T-helper 1 cell treated with Interleukin-12 subunit alpha and Interleukin-12 subunit beta and Interleukin-4 antibody, amounts not matched to agents 30 μg/mL and 1 μg/mL, for 36 hours (primary cell): ENCODE measurements around the gene TIE1.

Experiments
- H3K27ac Mint-ChIP-seq: one replicate; pipeline ENCODE4 v1.8.0; 2021; ENCODE audit warnings: mild to moderate bottlenecking, mixed read lengths
- H3K27me3 Mint-ChIP-seq: one replicate; pipeline ENCODE4 v1.8.0; 2021; ENCODE audit warnings: low read depth, mixed read lengths
- H3K36me3 Mint-ChIP-seq: one replicate; pipeline ENCODE4 v1.8.0; 2021; ENCODE audit warnings: low read depth, mixed read lengths
- H3K4me1 Mint-ChIP-seq: one replicate; pipeline ENCODE4 v1.8.0; 2021; ENCODE audit warnings: low read depth, mixed read lengths
- H3K4me3 Mint-ChIP-seq: one replicate; pipeline ENCODE4 v1.8.0; 2021; ENCODE audit warnings: mild to moderate bottlenecking, moderate library complexity, mixed read lengths
- H3K9me3 Mint-ChIP-seq: one replicate; pipeline ENCODE4 v1.8.0; 2021; ENCODE audit warnings: mixed read lengths

TIE1 gene

DNA sequence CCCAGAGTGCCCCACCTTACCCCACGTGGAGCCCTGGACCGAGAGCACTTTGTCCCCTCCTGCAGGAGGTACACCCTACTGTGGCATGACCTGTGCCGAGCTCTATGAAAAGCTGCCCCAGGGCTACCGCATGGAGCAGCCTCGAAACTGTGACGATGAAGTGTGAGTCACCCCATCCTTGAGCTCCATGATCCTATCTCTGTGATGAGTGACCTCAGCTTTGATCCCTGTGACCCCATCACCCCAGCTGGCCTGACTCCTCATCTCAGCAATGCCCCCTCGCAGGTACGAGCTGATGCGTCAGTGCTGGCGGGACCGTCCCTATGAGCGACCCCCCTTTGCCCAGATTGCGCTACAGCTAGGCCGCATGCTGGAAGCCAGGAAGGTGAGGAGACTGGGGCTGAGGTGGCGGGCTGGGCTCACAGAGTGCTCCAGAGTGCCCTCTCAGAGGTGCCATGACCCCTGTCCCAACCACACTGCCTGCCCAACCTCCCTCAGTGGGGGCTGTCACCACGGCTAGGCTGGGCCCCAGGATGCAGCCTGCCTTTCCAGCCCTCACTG, 20.6 kb downstream of the TIE1 start:
- Mint-ChIP-seq H3K9me3 (peaks cover 13% of the 10 kb centered on the region), H3K27me3 (no peaks in the 10 kb centered on the region), H3K36me3 (peaks cover 1% of the 10 kb centered on the region), H3K4me3 (no peak overlapping the region), H3K4me1 (peaks cover 4% of the 10 kb centered on the region), H3K27ac (no peak overlapping the region)

DNA sequence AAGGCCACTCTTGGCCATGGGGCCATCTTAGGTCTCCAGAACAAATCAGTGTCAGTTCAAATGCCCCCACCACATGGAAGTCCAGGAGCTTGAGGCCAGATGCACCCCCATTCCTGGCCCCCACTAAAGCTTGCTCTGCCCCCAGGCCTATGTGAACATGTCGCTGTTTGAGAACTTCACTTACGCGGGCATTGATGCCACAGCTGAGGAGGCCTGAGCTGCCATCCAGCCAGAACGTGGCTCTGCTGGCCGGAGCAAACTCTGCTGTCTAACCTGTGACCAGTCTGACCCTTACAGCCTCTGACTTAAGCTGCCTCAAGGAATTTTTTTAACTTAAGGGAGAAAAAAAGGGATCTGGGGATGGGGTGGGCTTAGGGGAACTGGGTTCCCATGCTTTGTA, 21.7 kb downstream of the TIE1 start:
- Mint-ChIP-seq H3K9me3 (peaks cover 21% of the 10 kb centered on the region), H3K36me3 (peaks cover 1% of the 10 kb centered on the region), H3K27ac (no peak overlapping the region), H3K4me1 (peaks cover 5% of the 10 kb centered on the region), H3K4me3 (no peak overlapping the region), H3K27me3 (no peaks in the 10 kb centered on the region)

DNA sequence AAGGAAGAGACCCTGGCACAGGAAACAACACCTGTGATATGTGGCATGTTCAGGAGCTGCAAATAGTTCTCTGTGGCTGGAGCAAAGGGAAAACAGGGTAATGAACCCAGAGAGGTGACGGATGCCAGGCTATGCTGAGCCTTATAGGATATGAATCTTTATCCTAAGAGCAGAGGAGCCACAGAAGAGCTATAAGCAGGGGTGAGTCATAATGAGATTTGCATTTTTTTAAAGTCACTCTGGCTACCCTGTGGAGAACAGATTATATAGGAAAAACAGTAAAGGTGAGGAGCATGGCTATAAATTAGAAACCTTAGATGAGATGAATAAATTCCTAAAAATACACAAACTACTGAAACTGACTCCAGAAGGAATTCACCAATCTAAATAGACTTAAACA, 24.0 kb downstream of the TIE1 start:
- Mint-ChIP-seq H3K27me3 (no peaks in the 10 kb centered on the region), H3K9me3 (peaks cover 31% of the 10 kb centered on the region), H3K4me1 (peaks cover 9% of the 10 kb centered on the region), H3K4me3 (no peak overlapping the region), H3K27ac (no peak overlapping the region), H3K36me3 (peaks cover 1% of the 10 kb centered on the region)

DNA sequence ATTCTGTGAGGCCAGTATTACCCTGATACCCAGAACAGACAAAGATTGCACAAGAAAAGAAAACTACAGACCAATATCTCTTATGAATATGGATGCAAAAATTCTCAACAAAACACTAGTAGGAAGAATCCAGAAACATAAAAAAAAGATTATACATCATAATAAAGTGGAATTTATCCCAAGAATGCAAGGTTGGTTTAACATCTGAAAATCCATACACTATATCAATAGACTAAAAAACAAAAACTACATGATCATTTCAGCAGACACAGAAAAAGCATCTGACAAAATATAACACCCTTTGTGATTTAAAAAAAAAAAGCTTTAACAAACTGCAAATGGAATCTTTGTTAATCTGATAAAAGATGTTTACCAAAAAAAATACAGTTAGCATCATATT, 24.6 kb downstream of the TIE1 start:
- Mint-ChIP-seq H3K36me3 (peaks cover 1% of the 10 kb centered on the region), H3K4me1 (peaks cover 14% of the 10 kb centered on the region), H3K4me3 (no peak overlapping the region), H3K27ac (no peak overlapping the region), H3K9me3 (peaks cover 31% of the 10 kb centered on the region), H3K27me3 (no peaks in the 10 kb centered on the region)

DNA sequence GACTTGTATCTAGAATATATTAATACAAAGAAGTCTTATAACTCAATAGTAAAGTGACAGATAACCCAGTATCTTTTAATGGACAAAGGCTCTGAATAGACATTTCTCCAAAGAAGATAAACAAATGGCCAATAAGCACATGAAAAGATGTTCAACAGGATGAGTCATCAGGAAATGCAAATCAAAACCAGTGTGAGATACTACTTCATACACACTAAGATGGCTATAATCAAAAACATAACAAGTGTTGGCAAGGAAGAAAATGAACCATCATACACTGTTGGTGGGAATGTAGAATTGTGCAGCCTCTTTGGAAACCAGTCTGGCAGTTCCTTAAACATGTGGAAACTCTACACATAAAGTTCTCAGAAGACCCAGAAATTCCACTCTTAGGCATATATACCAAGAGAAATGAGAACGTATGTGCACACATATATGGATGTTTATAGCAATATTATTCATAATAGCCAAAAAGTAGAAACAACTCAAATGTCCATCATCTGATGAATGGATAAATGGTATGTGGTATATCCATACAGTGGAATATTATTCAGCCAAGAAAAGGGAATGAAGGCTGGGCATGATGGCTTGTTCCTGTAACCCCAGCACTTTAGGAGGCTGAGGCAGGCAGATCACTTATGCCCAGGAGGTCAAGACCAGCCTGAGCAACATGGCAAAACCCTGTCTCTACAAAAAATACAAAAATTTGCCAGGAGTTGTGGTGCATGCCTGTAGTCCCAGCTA, 26.9 kb downstream of the TIE1 start:
- Mint-ChIP-seq H3K4me1 (peaks cover 15% of the 10 kb centered on the region), H3K36me3 (peaks cover 1% of the 10 kb centered on the region), H3K27me3 (no peaks in the 10 kb centered on the region), H3K9me3 (peaks cover 31% of the 10 kb centered on the region), H3K4me3 (no peak overlapping the region), H3K27ac (no peak overlapping the region)

DNA sequence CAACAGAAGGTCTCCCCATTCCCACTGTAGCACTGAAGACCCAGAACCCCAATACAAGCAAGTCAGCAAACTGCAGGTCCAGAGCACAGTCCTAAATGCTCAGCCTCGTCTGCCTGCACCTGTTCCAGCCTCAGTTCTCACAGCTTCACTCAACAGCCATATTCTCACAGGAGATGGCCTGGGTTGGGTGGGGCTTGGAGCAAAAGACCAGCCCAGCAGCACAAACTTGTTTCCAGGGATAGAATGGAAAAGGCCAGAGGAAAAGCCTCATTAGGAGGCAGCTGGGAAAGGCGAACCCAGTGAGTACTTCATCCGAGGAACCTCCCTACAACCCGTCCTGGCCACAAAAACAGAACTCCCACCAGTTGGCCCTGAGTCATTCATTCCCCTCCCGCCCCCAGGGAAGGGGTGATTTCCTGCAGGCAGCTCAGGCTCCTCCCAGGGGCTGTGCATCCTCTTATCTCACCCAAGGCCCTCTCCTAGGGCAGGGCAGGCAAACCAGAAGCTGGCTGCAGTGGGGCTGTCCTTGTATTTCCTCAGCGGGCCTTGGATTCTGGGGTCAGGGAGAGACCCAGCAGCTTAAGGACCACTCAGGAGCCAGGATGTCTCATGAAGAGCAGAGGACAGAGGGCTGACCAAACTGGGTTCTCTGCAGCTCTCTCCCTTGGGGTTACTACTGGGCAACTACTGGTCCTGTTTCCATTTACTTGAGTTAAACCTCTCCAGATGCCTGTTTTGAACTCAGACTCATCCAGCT, 29.4 kb downstream of the TIE1 start:
- H3K27ac Mint-ChIP-seq, result no peak overlapping the region
- H3K27me3 Mint-ChIP-seq, result no peaks in the 10 kb centered on the region

DNA sequence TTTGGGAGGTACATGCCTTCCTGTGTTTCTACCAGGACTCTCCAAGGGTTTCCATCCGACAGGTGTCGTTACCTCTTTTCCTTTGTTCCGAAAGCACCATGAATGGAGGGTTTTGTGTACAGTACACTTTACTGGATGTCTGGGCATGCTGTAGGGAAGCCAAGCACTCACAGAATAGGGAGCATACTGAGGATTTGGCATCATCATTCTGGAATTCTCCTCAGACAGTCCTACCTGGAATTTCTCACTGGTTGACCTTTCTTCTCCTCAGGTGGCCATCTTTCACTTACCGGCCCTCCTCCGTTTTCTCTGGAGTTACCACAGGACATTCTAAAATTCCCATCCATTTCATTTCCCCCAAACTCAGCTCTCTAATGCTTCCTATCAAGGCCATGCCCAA, 30.9 kb downstream of the TIE1 start:
- Mint-ChIP-seq H3K9me3 (peaks cover 18% of the 10 kb centered on the region), H3K27ac (no peak overlapping the region), H3K27me3 (no peaks in the 10 kb centered on the region), H3K4me3 (no peak overlapping the region), H3K36me3 (no peaks in the 10 kb centered on the region), H3K4me1 (peaks cover 10% of the 10 kb centered on the region)

More for the DNA sequence above, 29.4 kb downstream of the TIE1 start:
- H3K4me3 Mint-ChIP-seq, result no peak overlapping the region
- peaks cover 24% of the 10 kb centered on the region for H3K9me3 Mint-ChIP-seq
- peaks cover 10% of the 10 kb centered on the region for H3K4me1 Mint-ChIP-seq
- H3K36me3 Mint-ChIP-seq, result peaks cover 1% of the 10 kb centered on the region

DNA sequence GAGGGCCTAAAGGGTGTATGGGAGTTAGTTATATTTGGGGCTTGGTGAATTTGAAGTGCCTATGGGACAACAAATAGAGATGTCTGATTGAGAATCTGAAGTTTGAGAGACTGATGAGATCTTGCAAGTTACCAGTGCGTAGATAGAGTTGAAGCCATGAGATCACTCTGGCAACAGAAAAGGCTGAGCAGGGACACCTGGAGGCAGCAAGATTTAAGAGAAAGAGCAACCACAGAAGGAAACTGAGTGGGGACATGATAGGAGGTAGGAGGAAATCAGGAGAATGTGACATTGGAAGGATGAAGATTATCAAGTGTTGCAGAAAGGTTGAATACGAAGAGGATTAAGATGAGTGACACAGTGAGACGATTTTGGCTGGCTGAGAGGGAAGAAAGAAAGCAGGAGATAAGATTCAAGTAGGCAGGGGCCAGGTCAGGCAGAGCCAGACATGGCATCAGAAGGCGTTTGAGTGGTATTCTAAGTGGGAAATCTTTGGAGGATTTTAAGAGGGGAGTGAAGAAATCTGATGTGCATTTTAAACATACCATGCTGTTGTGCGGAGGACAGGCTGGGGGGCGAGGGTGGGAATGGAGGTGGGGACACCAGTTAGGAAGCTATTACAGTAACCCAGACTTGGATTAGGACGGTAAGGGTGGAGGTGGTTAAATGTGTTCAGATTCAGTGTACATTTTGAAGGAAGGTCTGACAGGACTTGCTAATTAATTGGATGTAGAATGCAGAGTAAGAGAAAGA, 33.8 kb downstream of the TIE1 start:
- no peaks in the 10 kb centered on the region for H3K9me3 Mint-ChIP-seq
- H3K4me3 Mint-ChIP-seq, result no peak overlapping the region
- H3K27me3 Mint-ChIP-seq, result no peaks in the 10 kb centered on the region
- H3K27ac Mint-ChIP-seq, result no peak overlapping the region
- H3K4me1 Mint-ChIP-seq, result peaks cover 7% of the 10 kb centered on the region
- H3K36me3 Mint-ChIP-seq, result no peaks in the 10 kb centered on the region

DNA sequence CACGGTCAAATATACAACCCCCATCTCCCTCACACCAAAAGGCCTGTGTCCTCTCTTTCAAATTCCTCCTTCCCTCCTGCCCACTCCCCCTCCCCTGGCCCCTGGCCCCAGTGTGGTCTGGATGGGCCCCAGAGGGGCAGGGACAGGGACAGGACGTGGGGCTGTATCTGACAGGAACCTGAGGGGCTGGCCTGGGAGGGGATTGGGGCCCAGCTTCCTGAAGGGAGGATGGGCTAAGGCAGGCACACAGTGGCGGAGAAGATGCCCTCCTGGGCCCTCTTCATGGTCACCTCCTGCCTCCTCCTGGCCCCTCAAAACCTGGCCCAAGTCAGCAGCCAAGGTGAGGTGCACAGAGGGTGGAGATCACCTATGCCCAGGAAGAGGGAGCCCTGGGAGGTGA, 36.8 kb downstream of the TIE1 start, which contains the start of gene MPL:
MPL (plus strand) TSS at position 231 of the 400 bp plus-strand sequence; CDS start at position 262, 31 bp downstream.
- Mint-ChIP-seq H3K9me3 (no peaks in the 10 kb centered on the region), H3K27ac (no peak within 1 kb of the TSS), H3K27me3 (no peaks in the 10 kb centered on the region), H3K4me1 (no peaks in the 10 kb centered on the region), H3K36me3 (no peaks in the 10 kb centered on the region), H3K4me3 (no peak within 1 kb of the TSS)

DNA sequence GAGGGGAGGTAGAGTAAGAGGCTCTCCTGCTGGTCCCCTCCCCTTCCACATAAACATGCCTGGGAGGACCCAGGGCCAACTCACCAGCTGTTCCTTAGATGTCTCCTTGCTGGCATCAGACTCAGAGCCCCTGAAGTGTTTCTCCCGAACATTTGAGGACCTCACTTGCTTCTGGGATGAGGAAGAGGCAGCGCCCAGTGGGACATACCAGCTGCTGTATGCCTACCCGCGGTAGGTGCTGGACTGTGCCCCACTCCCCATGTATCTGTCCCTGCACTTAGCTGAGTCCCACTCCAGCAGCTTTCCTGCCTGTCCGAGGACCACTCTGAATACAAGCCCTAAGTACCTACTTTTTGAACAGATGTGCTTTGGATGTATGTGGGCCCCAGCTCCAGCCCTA, 37.2 kb downstream of the TIE1 start:
- H3K4me1 Mint-ChIP-seq, result no peaks in the 10 kb centered on the region
- H3K9me3 Mint-ChIP-seq, result no peaks in the 10 kb centered on the region
- no peaks in the 10 kb centered on the region for H3K36me3 Mint-ChIP-seq
- no peaks in the 10 kb centered on the region for H3K27me3 Mint-ChIP-seq
- H3K4me3 Mint-ChIP-seq, result no peak overlapping the region
- H3K27ac Mint-ChIP-seq, result no peak overlapping the region

DNA sequence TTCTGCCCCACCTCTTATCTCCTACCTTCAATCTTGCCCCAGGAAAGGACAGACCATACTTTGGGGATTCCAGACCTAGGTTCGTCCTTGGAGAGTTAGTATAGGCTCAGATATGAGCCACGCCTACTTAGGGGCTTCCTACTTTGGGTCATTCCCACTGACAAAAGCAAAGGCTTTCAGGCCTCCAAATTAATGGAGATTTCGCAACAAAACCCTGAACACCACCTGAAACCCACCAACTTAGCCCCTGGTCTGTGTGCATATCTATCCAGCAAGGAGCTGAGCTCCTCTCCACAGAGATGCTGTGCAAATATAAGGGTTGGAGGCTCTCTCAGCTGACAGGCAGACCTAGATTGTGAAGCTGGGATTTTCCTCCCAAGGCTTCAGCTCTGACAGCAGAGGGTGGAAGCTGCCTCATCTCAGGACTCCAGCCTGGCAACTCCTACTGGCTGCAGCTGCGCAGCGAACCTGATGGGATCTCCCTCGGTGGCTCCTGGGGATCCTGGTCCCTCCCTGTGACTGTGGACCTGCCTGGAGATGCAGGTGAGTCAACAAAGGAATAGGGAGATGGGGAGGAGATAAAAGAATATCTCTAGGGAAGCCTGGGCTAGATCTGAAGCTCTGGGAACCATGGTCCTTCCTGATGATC, 38.9 kb downstream of the TIE1 start:
- H3K36me3 Mint-ChIP-seq, result no peaks in the 10 kb centered on the region
- H3K4me1 Mint-ChIP-seq, result no peaks in the 10 kb centered on the region
- H3K4me3 Mint-ChIP-seq, result no peak overlapping the region
- H3K9me3 Mint-ChIP-seq, result no peaks in the 10 kb centered on the region
- H3K27ac Mint-ChIP-seq, result no peak overlapping the region
- no peaks in the 10 kb centered on the region for H3K27me3 Mint-ChIP-seq

DNA sequence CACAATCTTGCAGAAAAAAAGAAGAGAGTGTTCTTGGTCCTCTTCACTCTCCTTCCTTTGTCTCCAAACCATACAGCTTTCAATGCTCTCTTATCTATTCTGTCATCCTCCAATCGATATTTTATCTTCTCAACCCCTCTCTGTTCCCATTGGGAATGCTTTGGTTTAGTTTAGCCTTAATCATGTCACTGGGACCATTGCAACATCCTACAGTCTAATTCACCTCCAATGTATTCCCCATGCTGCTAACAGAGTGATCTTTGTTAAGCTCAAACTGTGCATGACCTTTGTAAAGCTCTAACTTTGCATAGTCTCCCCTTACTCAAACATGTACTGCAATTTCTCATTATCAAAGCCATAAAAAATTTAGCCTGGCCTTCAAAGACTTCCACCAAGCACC, 39.8 kb downstream of the TIE1 start:
- H3K4me3 Mint-ChIP-seq, result no peak overlapping the region
- no peaks in the 10 kb centered on the region for H3K4me1 Mint-ChIP-seq
- H3K27ac Mint-ChIP-seq, result no peak overlapping the region
- H3K27me3 Mint-ChIP-seq, result no peaks in the 10 kb centered on the region
- H3K9me3 Mint-ChIP-seq, result no peaks in the 10 kb centered on the region
- no peaks in the 10 kb centered on the region for H3K36me3 Mint-ChIP-seq

DNA sequence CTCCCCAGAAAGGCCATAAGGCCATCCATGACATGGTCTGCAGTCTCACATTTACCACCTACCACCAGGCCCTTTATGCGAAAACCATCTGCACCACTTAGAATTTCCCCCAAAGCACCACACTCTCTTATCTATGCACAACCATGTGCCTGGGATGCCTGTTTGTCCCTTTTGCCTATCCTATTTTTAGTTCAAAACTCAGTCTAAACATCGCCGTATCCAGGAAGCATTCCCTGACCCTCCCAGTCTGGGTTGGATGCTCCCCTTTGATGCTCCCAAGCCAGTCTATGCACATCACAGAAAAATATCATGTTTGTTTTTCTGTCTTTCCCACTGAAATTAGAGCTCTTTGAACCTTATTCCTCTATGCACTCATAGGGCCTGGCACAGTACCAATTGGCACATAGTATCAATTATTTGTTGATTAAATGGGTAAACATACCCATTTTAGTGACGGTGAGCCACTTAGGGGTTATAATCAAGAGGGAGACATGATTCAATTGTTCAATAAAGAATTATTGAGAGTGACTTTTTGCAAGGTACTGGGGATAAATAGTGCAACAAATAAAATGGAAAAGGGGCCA, 43.6 kb downstream of the TIE1 start:
- H3K4me3 Mint-ChIP-seq, result no peak overlapping the region
- no peaks in the 10 kb centered on the region for H3K4me1 Mint-ChIP-seq
- H3K27me3 Mint-ChIP-seq, result peaks cover 4% of the 10 kb centered on the region
- H3K27ac Mint-ChIP-seq, result no peak overlapping the region
- no peaks in the 10 kb centered on the region for H3K9me3 Mint-ChIP-seq
- H3K36me3 Mint-ChIP-seq, result no peaks in the 10 kb centered on the region

DNA sequence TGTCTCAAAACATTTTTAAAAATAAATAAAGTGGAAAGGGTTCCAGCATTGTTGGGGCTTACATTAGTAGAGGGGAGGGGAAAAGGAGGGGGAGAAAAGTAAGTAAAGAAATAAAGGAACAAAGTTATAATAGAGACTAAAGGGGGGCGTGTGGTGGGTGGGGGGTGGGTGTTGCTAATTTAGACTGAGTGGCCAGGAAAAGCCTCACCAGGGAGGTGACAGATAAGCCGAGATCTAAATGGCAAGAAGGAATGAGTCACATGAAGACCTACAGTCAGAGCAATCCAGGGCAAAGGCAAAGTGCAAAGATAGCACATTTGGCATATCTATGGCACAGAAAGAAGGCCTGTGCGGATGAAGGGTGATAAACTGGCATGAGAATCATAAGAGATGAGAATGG, 44.3 kb downstream of the TIE1 start:
- H3K36me3 Mint-ChIP-seq, result no peaks in the 10 kb centered on the region
- no peak overlapping the region for H3K27ac Mint-ChIP-seq
- no peak overlapping the region for H3K4me3 Mint-ChIP-seq
- H3K4me1 Mint-ChIP-seq, result peaks cover 4% of the 10 kb centered on the region
- H3K9me3 Mint-ChIP-seq, result no peaks in the 10 kb centered on the region
- peaks cover 4% of the 10 kb centered on the region for H3K27me3 Mint-ChIP-seq
